GM23338 (cell line): Measurements from ENCODE around the gene CBX5. TPM values are rescaled to one million over a fixed set of nuclear protein-coding genes. Genes with fewer than 3 reads are reported as not detected.

Experiments used
- ATAC-seq: fragments of 200-7000 bp; cut with Tn5 transposase; 3 replicates; pipeline ENCODE4 v1.9.1; 2020
- DNase-seq: peaks from one replicate; pipeline ENCODE4 v3.0.0-alpha.2; 2015; ENCODE audit warnings: low spot score
- H2AFZ ChIP-seq: fragments of 200-600 bp; sonication (generic); 2 replicates; pipeline ENCODE4 v1.8.0; 2016; ENCODE audit warnings: antibody characterized with exemption, mild to moderate bottlenecking, moderate library complexity
- H3F3A ChIP-seq: fragments of 200-600 bp; sonication (generic); replicated peaks from 2 replicates; pipeline ENCODE4 v1.8.0; 2017; ENCODE audit warnings: antibody characterized with exemption, mixed run types, low read depth
- H3K27ac ChIP-seq: fragments of 200-600 bp; sonication (generic); 2 replicates; pipeline ENCODE4 v1.6.1; 2016; ENCODE audit warnings: low read depth
- H3K27me3 ChIP-seq: fragments of 200-600 bp; sonication (generic); 2 replicates; pipeline ENCODE4 v1.8.0; 2016; ENCODE audit warnings: mild to moderate bottlenecking, mixed run types, moderate library complexity; ENCODE audit not compliant: insufficient read depth
- H3K36me3 ChIP-seq: fragments of 200-600 bp; sonication (generic); 2 replicates; pipeline ENCODE4 v1.8.0; 2016; ENCODE audit warnings: mild to moderate bottlenecking; ENCODE audit not compliant: insufficient read depth
- H3K4me1 ChIP-seq: fragments of 200-600 bp; sonication (generic); 2 replicates; pipeline ENCODE4 v1.8.0; 2016; ENCODE audit warnings: mild to moderate bottlenecking, moderate library complexity; ENCODE audit not compliant: insufficient read depth
- H3K4me2 ChIP-seq: fragments of 200-600 bp; sonication (generic); 2 replicates; pipeline ENCODE4 v1.7.1; 2017; ENCODE audit warnings: mixed run types
- H3K4me3 ChIP-seq: fragments of 200-600 bp; sonication (generic); 2 replicates; pipeline ENCODE4 v1.6.1; 2016; ENCODE audit warnings: mixed run types
- H3K79me2 ChIP-seq: fragments of 200-600 bp; sonication (generic); replicated peaks from 2 replicates; pipeline ENCODE4 v1.8.0; 2017; ENCODE audit warnings: mild to moderate bottlenecking; ENCODE audit not compliant: insufficient read depth
- H3K9me2 ChIP-seq: fragments of 200-600 bp; sonication (generic); 2 replicates; pipeline ENCODE4 v1.8.0; 2017; ENCODE audit not compliant: insufficient read depth
- H4K20me1 ChIP-seq: fragments of 200-600 bp; sonication (generic); replicated peaks from 2 replicates; pipeline ENCODE4 v1.8.0; 2017; ENCODE audit warnings: mild to moderate bottlenecking; ENCODE audit not compliant: insufficient read depth
- H3K27ac Mint-ChIP-seq: 2 replicates; pipeline ENCODE4 v1.8.0; 2020; ENCODE audit warnings: inconsistent platforms, mild to moderate bottlenecking, moderate library complexity, mixed read lengths
- H3K27me3 Mint-ChIP-seq: 3 replicates; pipeline ENCODE4 v1.8.0; 2022; ENCODE audit warnings: low read depth, mild to moderate bottlenecking, moderate library complexity, mixed read lengths, inconsistent platforms; ENCODE audit not compliant: insufficient read depth, poor library complexity
- H3K36me3 Mint-ChIP-seq: 3 replicates; pipeline ENCODE4 v1.8.0; 2021; ENCODE audit warnings: low read depth, mild to moderate bottlenecking, inconsistent platforms, moderate library complexity, mixed read lengths
- H3K4me1 Mint-ChIP-seq: 3 replicates; pipeline ENCODE4 v1.8.0; 2020; ENCODE audit warnings: mild to moderate bottlenecking, inconsistent platforms, mixed read lengths
- H3K4me3 Mint-ChIP-seq: 3 replicates; pipeline ENCODE4 v1.8.0; 2021; ENCODE audit warnings: moderate library complexity, mild to moderate bottlenecking, inconsistent platforms, mixed read lengths
- H3K9me3 Mint-ChIP-seq: 3 replicates; pipeline ENCODE4 v1.8.0; 2020; ENCODE audit warnings: moderate library complexity, mild to moderate bottlenecking, inconsistent platforms, mixed read lengths
- CREB1 ChIP-seq: fragments of 250-450 bp; sonication (Bioruptor Pico); IDR thresholded peaks from 2 replicates; pipeline ENCODE4 v1.5.0; 2020; ENCODE audit warnings: low read depth, mild to moderate bottlenecking, moderate library complexity
- CTCF ChIP-seq, 2 experiments: fragments of 200-600 bp in 1 of 2; sonication (generic) in 1 of 2; conservative IDR thresholded peaks; 2 replicates each; pipeline versions ENCODE4 v1.5.1 to v1.6.1; 2016 to 2017; ENCODE audit warnings: antibody characterized with exemption in 2 of 2, low read depth in 2 of 2, mild to moderate bottlenecking in 2 of 2, moderate library complexity in 1 of 2
- ETS1 ChIP-seq: IDR thresholded peaks from 2 replicates; pipeline ENCODE4 v1.6.1; 2016; ENCODE audit warnings: antibody characterized with exemption
- EZH2 ChIP-seq: fragments of 200-600 bp; sonication (generic); IDR thresholded peaks from one replicate; pipeline ENCODE4 v1.8.0; 2017; ENCODE audit warnings: antibody characterized with exemption, mild to moderate bottlenecking, low read depth; ENCODE audit not compliant: unreplicated experiment
- EZH2phosphoT487 ChIP-seq: fragments of 200-600 bp; sonication (generic); IDR thresholded peaks from one replicate; pipeline ENCODE4 v1.8.1; 2018; ENCODE audit warnings: antibody characterized with exemption; ENCODE audit not compliant: unreplicated experiment
- NANOG ChIP-seq: IDR thresholded peaks from 2 replicates; pipeline ENCODE4 v1.6.1; 2016; ENCODE audit warnings: antibody characterized with exemption, borderline replicate concordance
- REST ChIP-seq: IDR thresholded peaks from one replicate; pipeline ENCODE4 v1.6.1; 2018; ENCODE audit warnings: antibody characterized with exemption; ENCODE audit not compliant: unreplicated experiment
- STAT1 ChIP-seq: IDR thresholded peaks from one replicate; pipeline ENCODE4 v1.6.1; 2016; ENCODE audit warnings: antibody characterized with exemption; ENCODE audit not compliant: unreplicated experiment
- ZNF114 ChIP-seq: fragments of 250-450 bp; sonication (Bioruptor Pico); IDR thresholded peaks from 2 replicates; pipeline ENCODE4 v1.5.0; 2020; ENCODE audit warnings: mild to moderate bottlenecking, moderate library complexity
- ZNF331 ChIP-seq: fragments of 250-450 bp; sonication (Bioruptor Pico); IDR thresholded peaks from 2 replicates; pipeline ENCODE4 v1.5.0; 2020; ENCODE audit warnings: low read depth, mild to moderate bottlenecking, moderate library complexity
- polyA plus RNA-seq: library from polyadenylated mRNA; unstranded; fragments of >200 nt; fragmentation: Nextera tagmentation; extraction: Ambion mirVana; gene quantifications from 2 replicates; pipeline ENCODE4 v1.2.1, GENCODE V29; 2016
- total RNA-seq: library from RNA; depleted of rRNA; stranded (reverse); fragments of >200 nt; shearing (Covaris generic); gene quantifications from 2 replicates; pipeline ENCODE4 v1.2.3, GENCODE V29; 2014

Gene CBX5
- total and polyA plus RNA-seq, 2 experiments from 2014 or later, result 152 to 212 TPM

GRCh38 chr12:54294152-54294952, 14.4 kb upstream of the CBX5 start:
- no peaks in the 10 kb centered on the region for H3K9me3 Mint-ChIP-seq
- Histone ChIP-seq H2AFZ (no peak overlapping the region), H3K27me3 (peaks cover 4% of the 10 kb centered on the region; the same call in 1 of the 2 replicates), H3K36me3 (no peaks in the 10 kb centered on the region; the same call in 1 of the 2 replicates), H3K9me2 (no peaks in the 10 kb centered on the region), H3K4me3 (no peak overlapping the region), H3K79me2 (no peaks in the 10 kb centered on the region), H3K4me1 (no peaks in the 10 kb centered on the region), H3K27ac (no peak overlapping the region), H4K20me1 (no peaks in the 10 kb centered on the region), H3K4me2 (no peak overlapping the region), H3F3A (peaks cover 13% of the 10 kb centered on the region)
- no peak overlapping the region for H3K27ac Mint-ChIP-seq
- TF ChIP-seq EZH2 (no peak), CTCF (conservative IDR thresholded peaks at IDR 0.05; ENCODE audit: low read depth in 2 of 2) (peak; percentile 94 to 97)
- H3K27me3 Mint-ChIP-seq, result peaks cover 16% of the 10 kb centered on the region
- no peak overlapping the region for H3K4me3 Mint-ChIP-seq
- H3K36me3 Mint-ChIP-seq, result no peaks in the 10 kb centered on the region; the same call in 2 of the 3 replicates
- peaks cover 1% of the 10 kb centered on the region; the same call in 2 of the 3 replicates for H3K4me1 Mint-ChIP-seq
- DNase-seq (peak; percentile 89), ATAC-seq (peak; percentile 75)

GRCh38 chr12:54292931-54293241, 13.0 kb upstream of the CBX5 start:
- Histone ChIP-seq H3K27me3 (no peaks in the 10 kb centered on the region), H3K4me2 (no peak overlapping the region), H3K27ac (no peak overlapping the region), H3K4me1 (no peaks in the 10 kb centered on the region), H4K20me1 (no peaks in the 10 kb centered on the region; the same call in 1 of the 2 replicates), H2AFZ (no peak overlapping the region), H3F3A (peaks cover 26% of the 10 kb centered on the region), H3K36me3 (no peaks in the 10 kb centered on the region; the same call in 1 of the 2 replicates), H3K4me3 (no peak overlapping the region), H3K9me2 (no peaks in the 10 kb centered on the region), H3K79me2 (no peaks in the 10 kb centered on the region)
- no peaks in the 10 kb centered on the region; the same call in 2 of the 3 replicates for H3K4me1 Mint-ChIP-seq
- ATAC-seq (no peak), DNase-seq (no peak)
- H3K4me3 Mint-ChIP-seq, result no peak overlapping the region
- H3K27ac Mint-ChIP-seq, result no peak overlapping the region
- no peaks in the 10 kb centered on the region; the same call in 2 of the 3 replicates for H3K36me3 Mint-ChIP-seq
- H3K27me3 Mint-ChIP-seq, result peaks cover 14% of the 10 kb centered on the region
- no peaks in the 10 kb centered on the region for H3K9me3 Mint-ChIP-seq
- TF ChIP-seq EZH2phosphoT487 (no peak), ETS1 (no peak), ZNF331 (CRISPR knock-in tag) (no peak), REST (no peak), NANOG (no peak), STAT1 (no peak), ZNF114 (CRISPR knock-in tag) (no peak), EZH2 (no peak), CREB1 (CRISPR knock-in tag) (no peak), CTCF (conservative IDR thresholded peaks at IDR 0.05; ENCODE audit: low read depth in 2 of 2) (no peak)
